Astrocyte (in vitro differentiated cells and primary cell): Measurements from ENCODE around the gene ZCCHC10.

Source experiments
- EZH2 ChIP-seq: IDR thresholded peaks from 2 replicates; pipeline ENCODE4 v1.6.1; 2012; ENCODE audit warnings: mild to moderate bottlenecking, low read length, inconsistent platforms; ENCODE audit not compliant: insufficient read depth
- TF ChIP-seq, protein P1 (sequence below): IDR thresholded peaks from 2 replicates; pipeline ENCODE4 v1.5.1; 2011; ENCODE audit warnings: low read depth, mild to moderate bottlenecking, inconsistent platforms, low read length, moderate library complexity; ENCODE audit not compliant: insufficient read depth

DNA sequence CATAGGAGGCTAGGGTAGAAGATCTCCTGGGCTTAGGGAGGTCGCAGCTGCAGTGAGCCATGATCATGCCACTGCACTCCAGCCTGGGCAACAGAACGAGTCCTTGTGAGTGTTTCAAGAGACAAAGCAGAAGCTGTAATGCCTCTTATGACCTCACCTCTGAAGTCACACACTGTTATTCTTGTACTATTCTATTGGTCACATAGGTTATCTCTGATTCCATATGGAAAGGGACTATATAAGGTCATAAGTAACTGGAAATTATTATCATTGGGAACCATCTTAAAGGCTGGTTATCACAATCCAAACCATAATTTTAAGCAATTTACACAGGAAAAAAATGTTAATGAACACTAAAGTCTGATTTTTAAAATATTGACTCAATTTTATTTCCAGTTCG is 45.1 kb downstream of the ZCCHC10 start:
- TF ChIP-seq, protein P1, sequence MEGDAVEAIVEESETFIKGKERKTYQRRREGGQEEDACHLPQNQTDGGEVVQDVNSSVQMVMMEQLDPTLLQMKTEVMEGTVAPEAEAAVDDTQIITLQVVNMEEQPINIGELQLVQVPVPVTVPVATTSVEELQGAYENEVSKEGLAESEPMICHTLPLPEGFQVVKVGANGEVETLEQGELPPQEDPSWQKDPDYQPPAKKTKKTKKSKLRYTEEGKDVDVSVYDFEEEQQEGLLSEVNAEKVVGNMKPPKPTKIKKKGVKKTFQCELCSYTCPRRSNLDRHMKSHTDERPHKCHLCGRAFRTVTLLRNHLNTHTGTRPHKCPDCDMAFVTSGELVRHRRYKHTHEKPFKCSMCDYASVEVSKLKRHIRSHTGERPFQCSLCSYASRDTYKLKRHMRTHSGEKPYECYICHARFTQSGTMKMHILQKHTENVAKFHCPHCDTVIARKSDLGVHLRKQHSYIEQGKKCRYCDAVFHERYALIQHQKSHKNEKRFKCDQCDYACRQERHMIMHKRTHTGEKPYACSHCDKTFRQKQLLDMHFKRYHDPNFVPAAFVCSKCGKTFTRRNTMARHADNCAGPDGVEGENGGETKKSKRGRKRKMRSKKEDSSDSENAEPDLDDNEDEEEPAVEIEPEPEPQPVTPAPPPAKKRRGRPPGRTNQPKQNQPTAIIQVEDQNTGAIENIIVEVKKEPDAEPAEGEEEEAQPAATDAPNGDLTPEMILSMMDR: no peak
- no peak for TF ChIP-seq EZH2
